ENCODE results near the gene FAM124A. TPM values are rescaled to one million over a fixed set of nuclear protein-coding genes. Genes with fewer than 3 reads are reported as not detected.

The FAM124A gene
- total RNA-seq, 1 donor, result 3.3 TPM

GRCh38 chr13:51223560-51224270 is 1.5 kb downstream of the FAM124A start:
- no peak for DNase-seq (ENCODE audit: low read depth)
- no peak overlapping the region for H3K4me3 ChIP-seq (ENCODE audit: low read depth, low read length)
- no peak for TF ChIP-seq CTCF (IDR thresholded peaks at IDR 0.05; ENCODE audit: insufficient read depth, low read length)

GRCh38 chr13:51225029-51225428 is 2.8 kb downstream of the FAM124A start:
- TF ChIP-seq CTCF (IDR thresholded peaks at IDR 0.05; ENCODE audit: insufficient read depth, low read length), result no peak

GRCh38 chr13:51227404-51227803 is 5.2 kb downstream of the FAM124A start:
- no peak for TF ChIP-seq CTCF (IDR thresholded peaks at IDR 0.05; ENCODE audit: insufficient read depth, low read length)
- no peak for DNase-seq (ENCODE audit: low read depth)
- H3K4me3 ChIP-seq (ENCODE audit: low read depth, low read length), result no peak overlapping the region

More at GRCh38 chr13:51225029-51225428, 2.8 kb downstream of the FAM124A start:
- H3K4me3 ChIP-seq (ENCODE audit: low read depth, low read length), result no peak overlapping the region
- DNase-seq (ENCODE audit: low read depth), result peak; percentile 17

GRCh38 chr13:51229101-51229719 is 7.0 kb downstream of the FAM124A start:
- H3K4me3 ChIP-seq (ENCODE audit: low read depth, low read length), result no peak overlapping the region
- no peak for TF ChIP-seq CTCF (IDR thresholded peaks at IDR 0.05; ENCODE audit: insufficient read depth, low read length)
- no peak for DNase-seq (ENCODE audit: low read depth)

- TF ChIP-seq CTCF (IDR thresholded peaks at IDR 0.05; ENCODE audit: insufficient read depth, low read length), result no peak
- no peak overlapping the region for H3K4me3 ChIP-seq (ENCODE audit: low read depth, low read length)
- no peak for DNase-seq (ENCODE audit: low read depth)
These were observed 7.5 kb downstream of the FAM124A start for GRCh38 chr13:51229731-51230130.

- peak; percentile 89 for DNase-seq (ENCODE audit: low read depth)
- peak overlapping the region; percentile 29 for H3K4me3 ChIP-seq (ENCODE audit: low read depth, low read length)
- TF ChIP-seq CTCF (IDR thresholded peaks at IDR 0.05; ENCODE audit: insufficient read depth, low read length), result no peak
These were observed 8.4 kb downstream of the FAM124A start for GRCh38 chr13:51230477-51231105.
